ENCODE measurements around the gene GALT.

DNA sequence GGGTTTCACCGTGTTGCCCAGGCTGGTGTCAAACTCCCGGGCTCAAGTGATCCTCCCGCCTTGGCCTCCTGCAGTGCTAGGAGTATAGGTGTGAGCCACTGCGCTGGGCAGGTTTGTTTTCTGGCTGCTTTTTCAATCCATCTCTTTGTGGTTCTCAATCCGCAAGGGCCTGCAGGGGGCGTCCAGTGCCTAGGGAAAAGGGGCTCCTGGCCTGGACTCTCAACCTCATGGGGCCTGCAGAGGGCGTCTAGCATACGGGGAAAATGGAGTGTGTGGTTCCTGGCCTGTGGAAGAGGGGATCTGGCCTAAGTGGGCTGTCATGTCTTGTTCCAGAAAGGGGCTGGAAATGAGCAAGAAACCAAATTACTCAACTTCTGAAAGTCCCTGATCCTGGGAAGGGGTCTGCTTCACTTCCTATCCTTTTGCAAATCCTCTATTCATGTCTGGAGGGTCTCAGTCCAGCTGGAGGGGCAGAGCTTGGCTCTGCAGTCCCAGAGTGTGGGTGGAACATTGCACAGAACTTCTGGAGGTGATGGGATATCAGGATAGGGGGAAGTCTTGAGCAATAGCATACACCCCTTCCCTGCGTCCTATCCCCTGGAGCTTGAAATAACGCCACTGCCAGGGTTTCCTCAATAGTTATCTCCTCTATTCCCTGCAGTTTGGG is 28.7 kb downstream of the GALT start:
- TF ChIP-seq, protein P1, sequence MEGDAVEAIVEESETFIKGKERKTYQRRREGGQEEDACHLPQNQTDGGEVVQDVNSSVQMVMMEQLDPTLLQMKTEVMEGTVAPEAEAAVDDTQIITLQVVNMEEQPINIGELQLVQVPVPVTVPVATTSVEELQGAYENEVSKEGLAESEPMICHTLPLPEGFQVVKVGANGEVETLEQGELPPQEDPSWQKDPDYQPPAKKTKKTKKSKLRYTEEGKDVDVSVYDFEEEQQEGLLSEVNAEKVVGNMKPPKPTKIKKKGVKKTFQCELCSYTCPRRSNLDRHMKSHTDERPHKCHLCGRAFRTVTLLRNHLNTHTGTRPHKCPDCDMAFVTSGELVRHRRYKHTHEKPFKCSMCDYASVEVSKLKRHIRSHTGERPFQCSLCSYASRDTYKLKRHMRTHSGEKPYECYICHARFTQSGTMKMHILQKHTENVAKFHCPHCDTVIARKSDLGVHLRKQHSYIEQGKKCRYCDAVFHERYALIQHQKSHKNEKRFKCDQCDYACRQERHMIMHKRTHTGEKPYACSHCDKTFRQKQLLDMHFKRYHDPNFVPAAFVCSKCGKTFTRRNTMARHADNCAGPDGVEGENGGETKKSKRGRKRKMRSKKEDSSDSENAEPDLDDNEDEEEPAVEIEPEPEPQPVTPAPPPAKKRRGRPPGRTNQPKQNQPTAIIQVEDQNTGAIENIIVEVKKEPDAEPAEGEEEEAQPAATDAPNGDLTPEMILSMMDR (IDR thresholded peaks at IDR 0.05), result peak; percentile 32
- no peak for TF ChIP-seq EZH2 (IDR thresholded peaks at IDR 0.05; ENCODE audit: borderline replicate concordance, insufficient read depth, low read depth, low read length, poor library complexity, severe bottlenecking)
